AML-193 (cell line): Measurements from ENCODE around the gene PRR19.
"Not testable (repeated sequence)": the region's sequence is repeated elsewhere in the genome, so short reads cannot be mapped to it uniquely, and the experiment has no call there.

Source experiments
- DNase-seq, 2 experiments: peaks; one replicate each; lab custom pipeline; 2025; lab: John Stamatoyannopoulos, UW

The PRR19 gene

GRCh38 chr19:42301646-42302203 lies at the start of gene PRR19:
Gene PRR19 (plus strand): TSS chr19:42302132. CDS start chr19:42309585, 7,453 bp downstream.
- peak; percentile 10 to 21 for DNase-seq

GRCh38 chr19:42252365-42253244 lies 49.3 kb upstream of the PRR19 start:
- no peak for DNase-seq

- peak in 1 of 2 experiments; percentile 27 for DNase-seq
Observed at GRCh38 chr19:42253245-42254088, 48.5 kb upstream of the PRR19 start.

- peak; percentile 47 to 62 for DNase-seq
Observed at GRCh38 chr19:42254089-42254849, 47.7 kb upstream of the PRR19 start.

- peak; percentile 60 to 70 for DNase-seq
Observed at GRCh38 chr19:42254850-42255765, 46.8 kb upstream of the PRR19 start, which contains the start of gene ERF. Gene ERF (minus strand): TSS chr19:42255128. CDS start chr19:42254999, 129 bp downstream.

- DNase-seq, result no peak
Observed at GRCh38 chr19:42255766-42256745, 45.9 kb upstream of the PRR19 start.

- not testable (repeated sequence) for DNase-seq
Observed at GRCh38 chr19:42257842-42258241, 44.1 kb upstream of the PRR19 start.

GRCh38 chr19:42261763-42262162 lies 40.2 kb upstream of the PRR19 start:
- no peak for DNase-seq

GRCh38 chr19:42266105-42266504 lies 35.8 kb upstream of the PRR19 start:
- not testable (repeated sequence) for DNase-seq

- DNase-seq, result not testable (repeated sequence)
Observed at GRCh38 chr19:42266928-42267603, 34.9 kb upstream of the PRR19 start.

- DNase-seq, result no peak
Observed at GRCh38 chr19:42267644-42268141, 34.2 kb upstream of the PRR19 start.

GRCh38 chr19:42268142-42268703 lies 33.7 kb upstream of the PRR19 start:
- peak; percentile 98 to 99 for DNase-seq

GRCh38 chr19:42268704-42269477 lies 33.0 kb upstream of the PRR19 start, which contains the start of gene CIC:
Gene CIC (plus strand): TSS chr19:42269252. CDS start chr19:42271784, 2,532 bp downstream.
- DNase-seq, result peak; percentile 99 to 100

GRCh38 chr19:42269478-42270345 lies 32.2 kb upstream of the PRR19 start:
- DNase-seq, result no peak

GRCh38 chr19:42270346-42271044 lies 31.4 kb upstream of the PRR19 start:
- peak; percentile 47 to 54 for DNase-seq

GRCh38 chr19:42271045-42271419 lies 30.9 kb upstream of the PRR19 start:
- no peak for DNase-seq
